Measurements from ENCODE around the gene VIPR2. TPM values are rescaled to one million over a fixed set of nuclear protein-coding genes. Genes with fewer than 3 reads are reported as not detected.

VIPR2 gene
- polyA plus RNA-seq, 1 donor from 2014 or later = 0.51 TPM

DNA sequence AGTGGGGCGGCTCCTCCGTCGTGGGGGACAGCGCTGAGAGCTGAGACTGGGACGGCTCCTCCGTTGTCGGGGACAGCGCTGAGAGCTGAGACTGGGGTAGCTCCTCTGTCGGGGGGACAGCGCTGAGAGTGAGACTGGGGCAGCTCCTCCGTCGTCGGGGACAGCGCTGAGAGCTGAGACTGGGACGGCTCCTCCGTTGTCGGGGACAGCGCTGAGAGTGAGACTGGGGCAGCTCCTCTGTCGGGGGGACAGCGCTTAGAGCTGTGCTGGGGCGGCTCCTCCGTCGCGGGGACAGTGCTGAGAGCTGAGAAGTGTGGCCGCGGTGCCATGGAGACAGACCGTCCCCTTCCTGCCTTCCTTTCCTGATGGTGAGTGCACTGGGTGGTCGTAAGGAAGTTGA, 151.9 kb downstream of the VIPR2 start:
- H3K4me3 ChIP-seq (ENCODE audit: low read length) = no peak overlapping the region
- no peaks in the 10 kb centered on the region for H3K79me2 ChIP-seq (replicated peaks; ENCODE audit: insufficient read depth, low read length)
- no peaks in the 10 kb centered on the region for H3K9me3 ChIP-seq (ENCODE audit: low read length)
- H3K9me2 ChIP-seq (ENCODE audit: insufficient read depth, low read length) = no peaks in the 10 kb centered on the region
- H3K27me3 ChIP-seq (ENCODE audit: insufficient read depth, low read depth, low read length) = peaks cover 7% of the 10 kb centered on the region
- TF ChIP-seq, protein P1, sequence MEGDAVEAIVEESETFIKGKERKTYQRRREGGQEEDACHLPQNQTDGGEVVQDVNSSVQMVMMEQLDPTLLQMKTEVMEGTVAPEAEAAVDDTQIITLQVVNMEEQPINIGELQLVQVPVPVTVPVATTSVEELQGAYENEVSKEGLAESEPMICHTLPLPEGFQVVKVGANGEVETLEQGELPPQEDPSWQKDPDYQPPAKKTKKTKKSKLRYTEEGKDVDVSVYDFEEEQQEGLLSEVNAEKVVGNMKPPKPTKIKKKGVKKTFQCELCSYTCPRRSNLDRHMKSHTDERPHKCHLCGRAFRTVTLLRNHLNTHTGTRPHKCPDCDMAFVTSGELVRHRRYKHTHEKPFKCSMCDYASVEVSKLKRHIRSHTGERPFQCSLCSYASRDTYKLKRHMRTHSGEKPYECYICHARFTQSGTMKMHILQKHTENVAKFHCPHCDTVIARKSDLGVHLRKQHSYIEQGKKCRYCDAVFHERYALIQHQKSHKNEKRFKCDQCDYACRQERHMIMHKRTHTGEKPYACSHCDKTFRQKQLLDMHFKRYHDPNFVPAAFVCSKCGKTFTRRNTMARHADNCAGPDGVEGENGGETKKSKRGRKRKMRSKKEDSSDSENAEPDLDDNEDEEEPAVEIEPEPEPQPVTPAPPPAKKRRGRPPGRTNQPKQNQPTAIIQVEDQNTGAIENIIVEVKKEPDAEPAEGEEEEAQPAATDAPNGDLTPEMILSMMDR (IDR thresholded peaks at IDR 0.05; ENCODE audit: poor library complexity, severe bottlenecking) = no peak
- TF ChIP-seq TAF1 (IDR thresholded peaks at IDR 0.05; ENCODE audit: low read depth) (no peak), MXI1 (conservative IDR thresholded peaks at IDR 0.05; ENCODE audit: poor library complexity, severe bottlenecking) (no peak), RAD21 (conservative IDR thresholded peaks at IDR 0.05) (no peak), EZH2 (IDR thresholded peaks at IDR 0.05; ENCODE audit: borderline replicate concordance, insufficient read depth, low read length, poor library complexity, severe bottlenecking) (no peak), EP300 (conservative IDR thresholded peaks at IDR 0.05; ENCODE audit: poor library complexity, severe bottlenecking) (no peak), SMC3 (conservative IDR thresholded peaks at IDR 0.05; ENCODE audit: poor library complexity) (no peak), POLR2AphosphoS5 (IDR thresholded peaks at IDR 0.05) (no peak)
- TF ChIP-seq, protein P2, sequence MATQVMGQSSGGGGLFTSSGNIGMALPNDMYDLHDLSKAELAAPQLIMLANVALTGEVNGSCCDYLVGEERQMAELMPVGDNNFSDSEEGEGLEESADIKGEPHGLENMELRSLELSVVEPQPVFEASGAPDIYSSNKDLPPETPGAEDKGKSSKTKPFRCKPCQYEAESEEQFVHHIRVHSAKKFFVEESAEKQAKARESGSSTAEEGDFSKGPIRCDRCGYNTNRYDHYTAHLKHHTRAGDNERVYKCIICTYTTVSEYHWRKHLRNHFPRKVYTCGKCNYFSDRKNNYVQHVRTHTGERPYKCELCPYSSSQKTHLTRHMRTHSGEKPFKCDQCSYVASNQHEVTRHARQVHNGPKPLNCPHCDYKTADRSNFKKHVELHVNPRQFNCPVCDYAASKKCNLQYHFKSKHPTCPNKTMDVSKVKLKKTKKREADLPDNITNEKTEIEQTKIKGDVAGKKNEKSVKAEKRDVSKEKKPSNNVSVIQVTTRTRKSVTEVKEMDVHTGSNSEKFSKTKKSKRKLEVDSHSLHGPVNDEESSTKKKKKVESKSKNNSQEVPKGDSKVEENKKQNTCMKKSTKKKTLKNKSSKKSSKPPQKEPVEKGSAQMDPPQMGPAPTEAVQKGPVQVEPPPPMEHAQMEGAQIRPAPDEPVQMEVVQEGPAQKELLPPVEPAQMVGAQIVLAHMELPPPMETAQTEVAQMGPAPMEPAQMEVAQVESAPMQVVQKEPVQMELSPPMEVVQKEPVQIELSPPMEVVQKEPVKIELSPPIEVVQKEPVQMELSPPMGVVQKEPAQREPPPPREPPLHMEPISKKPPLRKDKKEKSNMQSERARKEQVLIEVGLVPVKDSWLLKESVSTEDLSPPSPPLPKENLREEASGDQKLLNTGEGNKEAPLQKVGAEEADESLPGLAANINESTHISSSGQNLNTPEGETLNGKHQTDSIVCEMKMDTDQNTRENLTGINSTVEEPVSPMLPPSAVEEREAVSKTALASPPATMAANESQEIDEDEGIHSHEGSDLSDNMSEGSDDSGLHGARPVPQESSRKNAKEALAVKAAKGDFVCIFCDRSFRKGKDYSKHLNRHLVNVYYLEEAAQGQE (IDR thresholded peaks at IDR 0.05; ENCODE audit: borderline replicate concordance) = no peak
- no peak overlapping the region for H3K9ac ChIP-seq (ENCODE audit: low read length)
- H3K4me2 ChIP-seq (ENCODE audit: low read length) = no peak overlapping the region
- H3K27ac ChIP-seq (ENCODE audit: low read length) = no peak overlapping the region
- H4K20me1 ChIP-seq (ENCODE audit: insufficient read depth) = no peaks in the 10 kb centered on the region
- no peaks in the 10 kb centered on the region for H3F3A ChIP-seq (ENCODE audit: insufficient read depth, low read length, poor library complexity, severe bottlenecking)
- H2AFZ ChIP-seq (ENCODE audit: low read depth, low read length) = no peak overlapping the region
- no peaks in the 10 kb centered on the region for H3K36me3 ChIP-seq (ENCODE audit: insufficient read depth, low read length)

DNA sequence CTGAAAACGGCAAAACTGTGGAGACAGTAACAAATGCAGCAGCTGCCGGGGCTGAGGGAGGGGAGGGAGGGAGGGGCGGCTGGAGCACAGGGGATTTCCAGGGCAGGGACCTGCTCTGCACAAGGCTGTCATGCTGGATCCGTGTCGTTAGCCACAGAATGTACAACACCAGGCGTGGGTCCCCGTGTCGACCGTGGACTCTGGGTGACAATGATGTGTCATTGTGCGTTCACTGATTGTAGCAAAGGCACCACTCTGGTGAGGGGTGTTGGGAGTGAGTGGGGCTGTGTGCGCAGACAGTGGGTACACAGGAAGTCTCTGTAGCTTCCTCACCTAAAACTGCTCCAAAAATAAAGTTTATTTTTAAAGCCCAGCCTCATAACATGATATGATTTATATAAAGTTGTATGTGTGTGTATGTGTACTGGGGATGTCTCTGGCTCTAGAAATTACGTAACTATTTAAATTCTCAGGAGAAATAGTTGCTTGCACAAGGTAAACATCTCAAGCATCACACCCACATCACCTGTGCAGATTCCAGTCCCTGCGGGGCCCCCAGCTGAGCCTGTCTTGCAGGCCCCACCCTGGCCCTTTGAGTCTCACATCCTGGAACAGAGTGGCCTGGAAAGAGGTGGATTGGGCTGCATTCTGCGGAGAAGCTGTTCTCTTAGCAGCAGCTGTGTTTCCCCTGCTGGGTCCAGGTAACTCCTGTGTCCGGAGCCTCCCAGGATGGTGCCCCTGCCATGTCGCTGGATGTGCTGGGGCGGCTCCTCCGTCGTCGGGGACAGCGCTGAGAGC, 152.6 kb downstream of the VIPR2 start:
- Histone ChIP-seq H3K9me2 (ENCODE audit: insufficient read depth, low read length) (no peaks in the 10 kb centered on the region), H3F3A (ENCODE audit: insufficient read depth, low read length, poor library complexity, severe bottlenecking) (no peaks in the 10 kb centered on the region), H3K9ac (ENCODE audit: low read length) (no peak overlapping the region), H3K4me3 (ENCODE audit: low read length) (no peak overlapping the region), H3K27ac (ENCODE audit: low read length) (no peak overlapping the region), H4K20me1 (ENCODE audit: insufficient read depth) (no peaks in the 10 kb centered on the region), H3K36me3 (ENCODE audit: insufficient read depth, low read length) (no peaks in the 10 kb centered on the region), H3K79me2 (replicated peaks; ENCODE audit: insufficient read depth, low read length) (no peaks in the 10 kb centered on the region), H3K9me3 (ENCODE audit: low read length) (no peaks in the 10 kb centered on the region), H3K4me2 (ENCODE audit: low read length) (no peak overlapping the region), H2AFZ (ENCODE audit: low read depth, low read length) (no peak overlapping the region), H3K27me3 (ENCODE audit: insufficient read depth, low read depth, low read length) (peaks cover 7% of the 10 kb centered on the region)
- TF ChIP-seq, protein P1 (IDR thresholded peaks at IDR 0.05; ENCODE audit: poor library complexity, severe bottlenecking) = no peak
- no peak for TF ChIP-seq EP300 (conservative IDR thresholded peaks at IDR 0.05; ENCODE audit: poor library complexity, severe bottlenecking)
- TF ChIP-seq, protein P2 (IDR thresholded peaks at IDR 0.05; ENCODE audit: borderline replicate concordance) = no peak
- TF ChIP-seq SMC3 (conservative IDR thresholded peaks at IDR 0.05; ENCODE audit: poor library complexity) = no peak

Measured in neural cell (in vitro differentiated cells).